ENCODE measurements around the gene TGDS. TPM values are rescaled to one million over a fixed set of nuclear protein-coding genes. Genes with fewer than 3 reads are reported as not detected.
"Not testable (repeated sequence)": the region's sequence is repeated elsewhere in the genome, so short reads cannot be mapped to it uniquely, and the experiment has no call there.

Gene TGDS
- total and polyA plus RNA-seq, 8 donors, result 9.9 to 28.5 (median 21.9) TPM

- no peaks in the 10 kb centered on the region for H3K36me3 ChIP-seq
- DNase-seq (no peak), ATAC-seq (no peak)
- H3K4me3 ChIP-seq, result no peak overlapping the region
- intact Hi-C loops (cut with DNase I), result no loop called here
- H3K27me3 ChIP-seq, result no peaks in the 10 kb centered on the region
- no peak overlapping the region for H3K27ac ChIP-seq
- TF ChIP-seq, protein P1, sequence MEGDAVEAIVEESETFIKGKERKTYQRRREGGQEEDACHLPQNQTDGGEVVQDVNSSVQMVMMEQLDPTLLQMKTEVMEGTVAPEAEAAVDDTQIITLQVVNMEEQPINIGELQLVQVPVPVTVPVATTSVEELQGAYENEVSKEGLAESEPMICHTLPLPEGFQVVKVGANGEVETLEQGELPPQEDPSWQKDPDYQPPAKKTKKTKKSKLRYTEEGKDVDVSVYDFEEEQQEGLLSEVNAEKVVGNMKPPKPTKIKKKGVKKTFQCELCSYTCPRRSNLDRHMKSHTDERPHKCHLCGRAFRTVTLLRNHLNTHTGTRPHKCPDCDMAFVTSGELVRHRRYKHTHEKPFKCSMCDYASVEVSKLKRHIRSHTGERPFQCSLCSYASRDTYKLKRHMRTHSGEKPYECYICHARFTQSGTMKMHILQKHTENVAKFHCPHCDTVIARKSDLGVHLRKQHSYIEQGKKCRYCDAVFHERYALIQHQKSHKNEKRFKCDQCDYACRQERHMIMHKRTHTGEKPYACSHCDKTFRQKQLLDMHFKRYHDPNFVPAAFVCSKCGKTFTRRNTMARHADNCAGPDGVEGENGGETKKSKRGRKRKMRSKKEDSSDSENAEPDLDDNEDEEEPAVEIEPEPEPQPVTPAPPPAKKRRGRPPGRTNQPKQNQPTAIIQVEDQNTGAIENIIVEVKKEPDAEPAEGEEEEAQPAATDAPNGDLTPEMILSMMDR (IDR thresholded peaks at IDR 0.05), result no peak
- no peaks in the 10 kb centered on the region for H3K4me1 ChIP-seq
- H3K9me3 ChIP-seq, result peaks cover 0 to 3% of the 10 kb centered on the region in 2 donors
Observed at GRCh38 chr13:94534166-94534565, 61.8 kb downstream of the TGDS start.

GRCh38 chr13:94532278-94532677 is 63.7 kb downstream of the TGDS start:
- H3K36me3 ChIP-seq, H3K27me3 ChIP-seq: not testable (repeated sequence)

DNA sequence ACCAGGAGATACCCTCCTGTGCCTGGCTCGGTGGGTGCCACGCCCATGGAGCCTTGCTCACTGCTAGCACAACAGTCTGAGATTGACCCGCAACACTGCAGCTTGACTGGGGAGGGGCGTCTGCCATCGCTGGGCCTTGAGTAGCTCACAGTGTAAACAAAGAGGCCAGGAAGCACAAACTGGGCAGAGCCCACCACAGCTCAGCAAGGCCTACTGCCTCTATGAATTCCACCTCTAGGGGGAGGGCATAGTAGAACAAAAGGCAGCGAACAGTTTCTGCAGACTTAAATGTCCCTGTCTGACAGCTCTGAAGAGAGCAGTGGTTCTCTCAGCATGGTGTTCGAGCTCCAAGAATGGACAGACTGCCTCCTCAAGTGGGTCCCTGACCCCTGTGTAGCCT is 69.0 kb downstream of the TGDS start:
- DNase-seq; H3K9me3 ChIP-seq; H3K27me3 ChIP-seq; H3K27ac ChIP-seq; ATAC-seq; intact Hi-C loops (cut with DNase I); H3K36me3 ChIP-seq; H3K4me1 ChIP-seq; H3K4me3 ChIP-seq: not testable (repeated sequence)

More at GRCh38 chr13:94532278-94532677, 63.7 kb downstream of the TGDS start:
- H3K4me1 ChIP-seq; H3K4me3 ChIP-seq; ATAC-seq; DNase-seq; H3K27ac ChIP-seq; H3K9me3 ChIP-seq; intact Hi-C loops (cut with DNase I): not testable (repeated sequence)

DNA sequence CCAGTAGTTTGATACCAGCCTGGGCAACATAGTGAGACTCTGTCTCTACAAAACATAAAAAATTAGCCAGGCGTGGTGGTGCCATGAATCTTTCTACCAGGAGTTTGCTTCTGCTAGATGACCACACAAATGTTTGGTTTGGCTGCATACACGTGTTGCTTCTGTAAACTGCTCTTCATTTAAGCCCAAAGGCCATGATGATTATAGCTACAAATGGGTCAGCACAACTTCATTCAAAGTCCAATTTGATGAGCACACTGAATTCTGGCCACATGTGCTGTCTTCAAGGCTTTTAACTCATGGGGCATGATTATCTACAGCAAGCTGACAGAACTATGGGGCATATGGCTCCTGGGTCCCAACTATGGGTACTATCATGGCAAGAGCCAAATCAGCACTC is 70.2 kb downstream of the TGDS start:
- no peaks in the 10 kb centered on the region for H3K27me3 ChIP-seq
- H3K36me3 ChIP-seq, result no peaks in the 10 kb centered on the region
- intact Hi-C loops (cut with DNase I), result no loop called here
- H3K4me1 ChIP-seq, result no peaks in the 10 kb centered on the region
- ATAC-seq (no peak), DNase-seq (no peak)
- H3K9me3 ChIP-seq, result no peaks in the 10 kb centered on the region
- no peak overlapping the region for H3K27ac ChIP-seq
- TF ChIP-seq, protein P1 (IDR thresholded peaks at IDR 0.05), result no peak
- no peak overlapping the region for H3K4me3 ChIP-seq

GRCh38 chr13:94524407-94524806 is 71.5 kb downstream of the TGDS start:
- H3K9me3 ChIP-seq, result no peaks in the 10 kb centered on the region
- intact Hi-C loops (cut with DNase I), result no loop called here
- no peak for ATAC-seq

More at GRCh38 chr13:94524407-94524806, 71.5 kb downstream of the TGDS start:
- H3K36me3 ChIP-seq, result no peaks in the 10 kb centered on the region
- H3K27ac ChIP-seq, result no peak overlapping the region
- H3K4me1 ChIP-seq, result no peaks in the 10 kb centered on the region
- H3K4me3 ChIP-seq, result no peak overlapping the region
- no peak for DNase-seq
- no peaks in the 10 kb centered on the region for H3K27me3 ChIP-seq
- TF ChIP-seq, protein P1 (IDR thresholded peaks at IDR 0.05), result no peak

Other genes starting within 250 kb of the TGDS start
- gene DCT, start 116.5 kb downstream of the TGDS start, total RNA-seq, result under 1 TPM in 1 of 2 donors, not detected in 1; 0.06 TPM
- gene DCT, start 116.5 kb downstream of the TGDS start, polyA plus RNA-seq (ENCODE audit: insufficient read length in 6 of 6), result under 1 TPM; 0.25 to 0.38 (median 0.32) TPM
- 1 to 10 TPM; 7.5 to 7.8 TPM for gene GPR180, start 5.7 kb upstream of the TGDS start, total RNA-seq
- gene GPR180, start 5.7 kb upstream of the TGDS start, polyA plus RNA-seq (ENCODE audit: insufficient read length in 6 of 6), result 10 to 100 TPM in 1 of 6 donors, 1 to 10 TPM in 5; 5.8 to 10.4 (median 7.9) TPM
- under 1 TPM; 0.09 to 0.13 TPM for gene SOX21, start 116.4 kb upstream of the TGDS start, total RNA-seq
- gene SOX21, start 116.4 kb upstream of the TGDS start, polyA plus RNA-seq (ENCODE audit: insufficient read length in 6 of 6), result under 1 TPM; 0.44 to 0.86 (median 0.58) TPM